ENCODE data around the gene UMAD1. TPM values are rescaled to one million over a fixed set of nuclear protein-coding genes. Genes with fewer than 3 reads are reported as not detected.

The UMAD1 gene
- total and polyA plus RNA-seq, 2 donors (not counting 3 experiments of a cell fraction or from before 2014, with no cell fraction given), result 5.6 to 6.6 TPM

DNA sequence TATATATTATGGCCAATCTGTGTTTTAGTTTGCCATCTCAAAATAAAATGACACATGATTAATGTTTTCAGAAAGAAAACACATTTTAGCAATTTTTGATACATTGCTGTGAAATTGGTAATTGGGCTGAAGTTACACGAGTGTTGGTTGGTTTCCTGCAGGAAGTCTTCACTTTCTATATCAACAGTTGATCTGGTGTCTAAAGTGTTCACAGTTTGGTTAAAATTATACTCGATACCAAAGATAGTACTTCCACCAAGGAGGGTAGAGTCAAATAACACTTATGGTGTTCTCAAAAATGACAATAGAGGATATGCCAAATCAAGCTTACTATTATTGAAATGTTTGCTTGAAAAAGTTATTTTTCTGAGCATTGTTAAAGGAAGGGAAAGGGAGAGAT is 207.7 kb downstream of the UMAD1 start:
- H3K9me3 ChIP-seq (replicated peaks; ENCODE audit: control insufficient read depth, insufficient read depth, low read length), result no peaks in the 10 kb centered on the region
- H3K27ac ChIP-seq (ENCODE audit: insufficient read depth, low read depth, low read length), result no peak overlapping the region
- BruUV-seq (replicated peaks), result no TSS peak
- no peaks in the 10 kb centered on the region for H3K79me2 ChIP-seq (ENCODE audit: control insufficient read depth, insufficient read depth, low read length)
- no peak for TF ChIP-seq MYC (IDR thresholded peaks at IDR 0.05; ENCODE audit: low read depth, low read length)
- TF ChIP-seq, protein P1, sequence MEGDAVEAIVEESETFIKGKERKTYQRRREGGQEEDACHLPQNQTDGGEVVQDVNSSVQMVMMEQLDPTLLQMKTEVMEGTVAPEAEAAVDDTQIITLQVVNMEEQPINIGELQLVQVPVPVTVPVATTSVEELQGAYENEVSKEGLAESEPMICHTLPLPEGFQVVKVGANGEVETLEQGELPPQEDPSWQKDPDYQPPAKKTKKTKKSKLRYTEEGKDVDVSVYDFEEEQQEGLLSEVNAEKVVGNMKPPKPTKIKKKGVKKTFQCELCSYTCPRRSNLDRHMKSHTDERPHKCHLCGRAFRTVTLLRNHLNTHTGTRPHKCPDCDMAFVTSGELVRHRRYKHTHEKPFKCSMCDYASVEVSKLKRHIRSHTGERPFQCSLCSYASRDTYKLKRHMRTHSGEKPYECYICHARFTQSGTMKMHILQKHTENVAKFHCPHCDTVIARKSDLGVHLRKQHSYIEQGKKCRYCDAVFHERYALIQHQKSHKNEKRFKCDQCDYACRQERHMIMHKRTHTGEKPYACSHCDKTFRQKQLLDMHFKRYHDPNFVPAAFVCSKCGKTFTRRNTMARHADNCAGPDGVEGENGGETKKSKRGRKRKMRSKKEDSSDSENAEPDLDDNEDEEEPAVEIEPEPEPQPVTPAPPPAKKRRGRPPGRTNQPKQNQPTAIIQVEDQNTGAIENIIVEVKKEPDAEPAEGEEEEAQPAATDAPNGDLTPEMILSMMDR (IDR thresholded peaks at IDR 0.05; ENCODE audit: extremely low read depth in 1 of 2, insufficient read depth in 1 of 2, low read depth in 1 of 2, low read length in 2 of 2), result no peak
- no peak for TF ChIP-seq POLR2AphosphoS5 (IDR thresholded peaks at IDR 0.05; ENCODE audit: insufficient read depth, low read depth, low read length)
- TF ChIP-seq, protein P2, sequence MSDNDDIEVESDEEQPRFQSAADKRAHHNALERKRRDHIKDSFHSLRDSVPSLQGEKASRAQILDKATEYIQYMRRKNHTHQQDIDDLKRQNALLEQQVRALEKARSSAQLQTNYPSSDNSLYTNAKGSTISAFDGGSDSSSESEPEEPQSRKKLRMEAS (IDR thresholded peaks at IDR 0.05; ENCODE audit: insufficient read depth, insufficient read length), result no peak
- TF ChIP-seq POLR2A (IDR thresholded peaks at IDR 0.05; ENCODE audit: low read depth, low read length), result no peak
- no peak for TF ChIP-seq GATA2 (IDR thresholded peaks at IDR 0.05; ENCODE audit: insufficient read depth, insufficient read length, low read depth, low read length)
- TF ChIP-seq EZH2 (IDR thresholded peaks at IDR 0.05; ENCODE audit: borderline replicate concordance, low read depth, low read length, severe bottlenecking), result no peak
- TF ChIP-seq FOS (IDR thresholded peaks at IDR 0.05; ENCODE audit: borderline replicate concordance, insufficient read depth, low read length), result no peak
- TF ChIP-seq JUN (IDR thresholded peaks at IDR 0.05; ENCODE audit: borderline replicate concordance, insufficient read depth, insufficient read length, low read depth), result no peak
- H3K4me3 ChIP-seq (replicated peaks in 1 of 3; ENCODE audit: insufficient read depth in 1 of 3, low read depth in 1 of 3, low read length in 3 of 3), result no peak overlapping the region
- no peaks in the 10 kb centered on the region for H4K20me1 ChIP-seq (replicated peaks; ENCODE audit: control insufficient read depth, extremely low read depth, insufficient read depth, low read length)
- H3K4me2 ChIP-seq (ENCODE audit: insufficient read depth, low read length), result no peak overlapping the region
- dilution Hi-C loops (cut with MboI; ENCODE audit: extremely low pct_ligation_motif_present, low sequenced_read_pairs) (no loop called here), intact Hi-C loops (cut with micrococcal nuclease) (no loop called here)
- DNase-seq (ENCODE audit: low read depth, low spot score) (no peak), FAIRE-seq (no peak)
- no peaks in the 10 kb centered on the region for H3K4me1 ChIP-seq (ENCODE audit: control insufficient read depth, extremely low read depth, insufficient read depth, low read length)
- H3K36me3 ChIP-seq (ENCODE audit: control insufficient read depth in 2 of 2, extremely low read depth in 1 of 2, insufficient read depth in 2 of 2, low read length in 2 of 2), result no peaks in the 10 kb centered on the region
- ChIA-PET CTCF (interaction anchor here (1.0 kb wide), 1 partner anchor 9 kb away, joined by 3 read pairs; no protein-coding TSS in a partner anchor), POLR2A (no interaction called here)
- no peak overlapping the region for H3K9ac ChIP-seq (replicated peaks; ENCODE audit: extremely low read depth, insufficient read depth, low read length)
- H2AFZ ChIP-seq (ENCODE audit: low read depth, low read length), result no peak overlapping the region
- no peaks in the 10 kb centered on the region for H3K9me1 ChIP-seq (replicated peaks; ENCODE audit: control insufficient read depth, extremely low read depth, insufficient read depth, low read length)
- no peaks in the 10 kb centered on the region for H3K27me3 ChIP-seq (ENCODE audit: control insufficient read depth in 2 of 2, insufficient read depth in 2 of 2, low read length in 2 of 2)
